HUES48 (cell line): Measurements from ENCODE around the gene CEL.
"Not testable (repeated sequence)": the region's sequence is repeated elsewhere in the genome, so short reads cannot be mapped to it uniquely, and the experiment has no call there.

Source experiments
- H3K27ac ChIP-seq: one replicate; pipeline ENCODE4 v1.7.0; 2013; ENCODE audit warnings: low read depth, low read length, inconsistent platforms
- H3K27me3 ChIP-seq: 2 replicates; pipeline ENCODE4 v1.6.1; 2013; ENCODE audit warnings: mild to moderate bottlenecking, low read length; ENCODE audit not compliant: control insufficient read depth, insufficient read depth
- H3K36me3 ChIP-seq: 2 replicates; pipeline ENCODE4 v1.6.1; 2013; ENCODE audit warnings: low read length; ENCODE audit not compliant: control insufficient read depth, insufficient read depth
- H3K4me1 ChIP-seq: 2 replicates; pipeline ENCODE4 v1.6.1; 2013; ENCODE audit warnings: mild to moderate bottlenecking, low read length; ENCODE audit not compliant: control insufficient read depth, insufficient read depth
- H3K4me3 ChIP-seq: 2 replicates; pipeline ENCODE4 v1.5.1; 2013; ENCODE audit warnings: mild to moderate bottlenecking, low read depth, low read length
- H3K9ac ChIP-seq: 2 replicates; pipeline ENCODE4 v1.6.1; 2013; ENCODE audit warnings: mild to moderate bottlenecking, low read depth, low read length, moderate library complexity
- H3K9me3 ChIP-seq: 2 replicates; pipeline ENCODE4 v1.6.1; 2013; ENCODE audit warnings: low read length; ENCODE audit not compliant: control insufficient read depth, insufficient read depth

The CEL gene

GRCh38 chr9:133087429-133088145 lies 25.8 kb downstream of the CEL start:
- Histone ChIP-seq H3K9me3 (no peaks in the 10 kb centered on the region), H3K4me1 (no peaks in the 10 kb centered on the region), H3K27ac (no peak overlapping the region), H3K27me3 (no peaks in the 10 kb centered on the region), H3K4me3 (no peak overlapping the region), H3K36me3 (no peaks in the 10 kb centered on the region), H3K9ac (no peak overlapping the region)

DNA sequence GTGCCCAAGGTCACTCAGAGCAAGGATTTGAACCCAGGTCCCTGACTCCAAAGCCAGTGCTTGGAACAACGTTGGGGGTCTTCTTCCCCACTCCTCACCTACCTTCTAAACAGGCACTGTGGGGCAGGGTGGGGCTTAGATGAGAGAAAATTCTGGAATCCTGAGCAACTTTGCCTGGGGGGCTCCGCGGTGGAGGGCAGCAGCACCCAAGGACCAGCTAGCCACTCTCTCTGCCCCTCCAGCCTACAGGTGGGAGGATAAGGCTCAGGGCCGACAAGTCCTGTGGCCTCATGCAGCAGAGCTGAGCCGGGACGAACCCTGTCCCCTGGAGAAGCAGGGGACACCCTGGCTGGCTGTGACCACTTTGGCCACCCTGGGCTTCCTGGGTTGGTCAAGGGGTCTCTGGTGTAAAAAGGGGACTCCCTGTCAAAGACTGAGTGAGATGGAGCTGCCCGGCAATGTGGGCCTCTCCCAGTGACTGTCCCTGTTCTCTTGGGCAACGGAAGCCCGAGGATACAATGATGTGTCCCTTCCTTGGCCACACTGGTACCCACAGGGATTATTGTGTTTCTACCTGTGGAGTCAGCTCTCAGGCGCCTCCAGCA lies 26.5 kb downstream of the CEL start:
- no peak overlapping the region for H3K4me3 ChIP-seq
- no peaks in the 10 kb centered on the region for H3K36me3 ChIP-seq
- no peak overlapping the region for H3K27ac ChIP-seq
- H3K4me1 ChIP-seq: no peaks in the 10 kb centered on the region
- H3K9me3 ChIP-seq: no peaks in the 10 kb centered on the region
- H3K9ac ChIP-seq: no peak overlapping the region
- H3K27me3 ChIP-seq: no peaks in the 10 kb centered on the region

DNA sequence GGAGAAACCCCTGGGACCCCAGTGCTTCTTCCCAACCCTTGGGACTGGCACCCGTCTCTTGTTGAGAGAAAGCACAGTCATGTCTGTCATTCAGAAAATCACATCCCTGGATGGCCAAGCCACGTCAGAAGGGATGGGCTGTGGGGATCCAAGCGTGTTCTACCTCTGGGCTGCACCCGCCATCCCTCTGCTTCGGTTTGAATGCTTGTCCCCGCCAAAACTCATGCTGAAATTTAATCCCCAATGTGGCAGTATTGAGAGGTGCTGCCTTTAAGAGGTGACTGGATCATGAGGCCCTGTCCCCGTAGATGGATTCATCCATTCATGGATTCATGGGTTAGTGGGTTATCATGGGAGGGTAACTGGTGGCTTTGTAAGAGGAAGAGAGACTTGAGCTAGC lies 27.0 kb downstream of the CEL start:
- H3K27me3 ChIP-seq: no peaks in the 10 kb centered on the region
- no peak overlapping the region for H3K27ac ChIP-seq
- H3K36me3 ChIP-seq: no peaks in the 10 kb centered on the region
- H3K4me3 ChIP-seq: no peak overlapping the region
- H3K4me1 ChIP-seq: no peaks in the 10 kb centered on the region
- no peaks in the 10 kb centered on the region for H3K9me3 ChIP-seq
- no peak overlapping the region for H3K9ac ChIP-seq

GRCh38 chr9:133089271-133089671 lies 27.5 kb downstream of the CEL start:
- no peaks in the 10 kb centered on the region for H3K4me1 ChIP-seq
- no peaks in the 10 kb centered on the region for H3K36me3 ChIP-seq
- H3K9me3 ChIP-seq: no peaks in the 10 kb centered on the region
- H3K27me3 ChIP-seq: no peaks in the 10 kb centered on the region
- no peak overlapping the region for H3K27ac ChIP-seq
- no peak overlapping the region for H3K9ac ChIP-seq
- H3K4me3 ChIP-seq: no peak overlapping the region

DNA sequence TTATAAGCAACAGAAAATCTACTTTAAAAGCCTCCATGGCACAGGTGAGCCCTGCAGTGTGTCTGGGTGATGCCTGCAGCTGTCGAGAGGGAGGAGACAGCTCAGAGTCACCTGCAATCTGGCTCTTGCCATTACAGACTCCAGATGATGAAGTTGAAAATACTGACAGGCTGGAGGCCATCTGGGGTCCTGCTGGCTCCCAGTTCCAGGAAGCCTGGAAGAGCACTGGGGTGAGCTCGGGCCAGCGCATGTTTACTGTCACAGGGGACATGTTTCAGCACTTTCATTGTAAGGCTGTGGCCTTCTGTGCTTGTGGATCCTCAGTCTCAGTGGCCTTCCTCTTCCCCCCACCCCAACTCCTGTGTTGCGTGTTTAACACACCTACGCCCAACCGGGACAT lies 28.4 kb downstream of the CEL start:
- H3K4me3 ChIP-seq: no peak overlapping the region
- no peaks in the 10 kb centered on the region for H3K4me1 ChIP-seq
- no peak overlapping the region for H3K9ac ChIP-seq
- no peaks in the 10 kb centered on the region; the same call in 1 of the 2 replicates for H3K9me3 ChIP-seq
- no peaks in the 10 kb centered on the region for H3K36me3 ChIP-seq
- H3K27me3 ChIP-seq: no peaks in the 10 kb centered on the region
- H3K27ac ChIP-seq: no peak overlapping the region

DNA sequence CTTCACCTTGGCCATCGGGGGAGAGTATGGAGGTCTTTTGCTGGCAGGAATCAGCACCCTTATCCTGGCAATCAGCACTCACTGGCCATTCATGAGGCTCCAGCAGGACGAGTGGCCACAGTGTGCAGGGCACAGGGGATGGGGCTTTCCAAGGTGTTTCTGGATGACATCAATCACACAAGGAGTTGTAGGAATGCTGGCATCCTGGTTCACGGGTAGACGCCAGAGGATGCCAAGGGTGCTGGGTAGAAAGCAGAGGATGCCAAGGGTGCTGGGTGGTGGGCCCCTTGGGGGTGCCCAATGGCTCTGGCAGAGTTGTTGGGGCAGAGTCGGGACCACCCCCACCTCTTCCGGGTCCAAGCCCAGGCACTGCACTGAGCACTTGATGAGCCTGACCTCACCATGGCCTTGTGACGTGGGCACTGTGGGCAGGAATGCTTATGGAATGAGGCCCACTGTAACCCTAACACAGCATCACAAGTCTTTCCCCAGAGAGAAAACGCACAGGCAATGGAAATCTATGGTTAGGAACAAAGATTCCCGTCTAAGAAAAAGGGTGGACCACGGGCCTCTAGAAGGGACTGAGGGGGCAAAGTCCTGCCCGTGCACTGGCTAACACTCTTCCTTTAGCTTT lies 29.1 kb downstream of the CEL start:
- Histone ChIP-seq H3K4me1 (no peaks in the 10 kb centered on the region), H3K27me3 (no peaks in the 10 kb centered on the region), H3K27ac (no peak overlapping the region), H3K4me3 (no peak overlapping the region), H3K9ac (no peak overlapping the region), H3K36me3 (no peaks in the 10 kb centered on the region), H3K9me3 (no peaks in the 10 kb centered on the region; the same call in 1 of the 2 replicates)

DNA sequence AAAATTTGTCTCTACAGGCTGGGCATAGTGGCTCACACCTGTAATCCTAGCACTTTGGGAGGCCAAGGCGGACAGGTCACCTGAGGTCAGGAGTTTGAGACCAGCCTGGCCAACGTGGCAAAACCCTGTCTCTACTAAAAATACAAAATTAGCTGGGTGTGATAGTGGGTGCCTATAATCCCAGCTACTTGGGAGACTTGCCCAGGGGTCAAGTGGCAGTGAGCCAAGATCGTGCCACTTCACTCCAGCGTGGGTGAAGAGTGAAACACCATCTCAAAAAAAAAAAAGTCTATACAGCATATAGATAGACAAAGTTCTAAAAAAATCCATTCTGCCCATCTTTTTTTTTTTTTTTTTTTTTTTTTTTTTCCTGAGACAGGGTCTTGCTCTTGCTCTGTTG lies 32.6 kb downstream of the CEL start:
- not testable (repeated sequence) for H3K9ac ChIP-seq, H3K9me3 ChIP-seq, H3K27ac ChIP-seq, H3K4me1 ChIP-seq, H3K4me3 ChIP-seq, H3K27me3 ChIP-seq
- H3K36me3 ChIP-seq: peaks cover 13% of the 10 kb centered on the region

DNA sequence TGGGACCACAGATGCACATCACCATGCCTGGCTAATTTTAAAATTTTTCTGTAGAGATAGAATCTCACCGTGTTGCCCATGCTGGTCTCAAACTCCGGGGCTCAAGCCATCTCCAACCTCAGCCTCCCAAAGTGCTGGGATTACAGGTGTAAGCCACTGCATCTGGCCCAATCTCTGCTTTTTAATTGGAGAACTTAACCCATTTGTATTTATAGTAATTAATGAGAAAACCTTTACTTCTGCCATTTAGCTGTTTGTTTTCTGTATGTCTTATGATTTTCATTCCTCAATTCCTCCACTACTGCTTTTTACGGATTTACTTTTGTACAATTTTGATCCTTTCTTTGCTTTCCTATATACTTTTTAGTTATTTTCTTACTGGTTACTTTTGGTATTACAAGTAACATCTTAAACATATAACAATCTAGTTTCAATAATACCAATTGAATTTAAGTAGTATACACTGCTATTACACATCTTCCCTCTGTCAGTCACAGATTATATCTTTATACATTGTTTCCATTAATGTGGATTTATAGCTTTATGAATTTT lies 33.1 kb downstream of the CEL start:
- Histone ChIP-seq H3K36me3 (peaks cover 19% of the 10 kb centered on the region), H3K27ac (no peak overlapping the region), H3K4me3 (no peak overlapping the region), H3K4me1 (no peaks in the 10 kb centered on the region), H3K9me3 (no peaks in the 10 kb centered on the region; the same call in 1 of the 2 replicates), H3K9ac (no peak overlapping the region), H3K27me3 (no peaks in the 10 kb centered on the region)

DNA sequence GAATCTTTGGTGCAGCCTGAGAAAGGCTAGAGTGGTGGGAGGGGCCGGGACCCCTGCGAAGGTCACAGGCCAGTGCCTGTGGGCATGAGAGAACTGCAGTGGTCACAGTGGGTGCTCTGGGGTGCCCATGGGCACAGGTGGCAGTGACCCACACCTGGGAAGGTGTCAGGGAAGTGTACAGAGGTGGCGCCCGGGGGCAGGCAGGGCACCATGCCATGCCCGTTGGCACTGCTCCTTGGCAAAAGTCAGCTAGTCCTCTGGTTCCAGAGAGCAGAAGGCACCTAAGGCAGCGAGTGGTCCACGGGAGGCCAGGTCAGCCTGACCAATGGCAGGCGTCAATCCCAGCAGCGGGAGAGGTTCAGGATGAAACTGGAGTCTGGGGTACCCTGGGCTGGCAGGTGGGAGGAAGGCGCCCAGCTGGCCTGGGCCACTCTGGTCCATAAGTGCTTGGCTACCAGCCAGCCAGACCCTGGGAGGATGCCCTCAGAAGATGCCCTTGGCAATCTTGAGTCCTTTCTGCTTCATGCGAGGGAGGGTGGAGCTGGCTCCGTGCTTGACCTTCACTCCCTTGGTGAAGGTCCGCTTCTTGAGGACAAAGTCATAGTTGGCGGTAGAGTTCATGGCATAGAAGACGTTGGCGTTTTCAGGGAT lies 36.4 kb downstream of the CEL start:
- no peaks in the 10 kb centered on the region; the same call in 1 of the 2 replicates for H3K9me3 ChIP-seq
- no peak overlapping the region for H3K4me3 ChIP-seq
- H3K27ac ChIP-seq: no peak overlapping the region
- no peak overlapping the region for H3K9ac ChIP-seq
- H3K36me3 ChIP-seq: peaks cover 49% of the 10 kb centered on the region
- no peaks in the 10 kb centered on the region for H3K4me1 ChIP-seq
- H3K27me3 ChIP-seq: no peaks in the 10 kb centered on the region

DNA sequence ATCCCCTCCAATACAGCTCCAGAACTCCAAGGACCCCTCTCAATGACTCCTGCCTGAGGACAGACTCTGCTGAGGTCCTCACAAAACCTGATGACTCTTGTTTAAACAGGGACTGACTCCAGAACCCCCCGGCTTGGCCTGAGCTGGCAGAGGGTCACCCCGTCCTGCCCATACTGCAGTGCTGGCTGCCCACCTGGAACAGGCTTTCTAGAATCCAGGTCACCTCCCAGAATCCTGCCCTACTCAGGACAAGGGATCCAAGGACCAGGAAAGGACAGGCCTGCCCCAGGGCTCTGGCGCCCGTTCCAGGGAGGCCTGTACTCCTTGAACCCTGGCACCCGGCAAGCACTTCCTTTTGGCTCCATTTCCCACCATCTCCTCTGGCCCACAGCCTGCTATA lies 37.1 kb downstream of the CEL start:
- peaks cover 49% of the 10 kb centered on the region for H3K36me3 ChIP-seq
- no peaks in the 10 kb centered on the region; the same call in 1 of the 2 replicates for H3K9me3 ChIP-seq
- H3K27me3 ChIP-seq: no peaks in the 10 kb centered on the region
- no peak overlapping the region for H3K4me3 ChIP-seq
- H3K4me1 ChIP-seq: no peaks in the 10 kb centered on the region
- H3K27ac ChIP-seq: no peak overlapping the region
- H3K9ac ChIP-seq: no peak overlapping the region
